ENCODE measurements around the gene WDFY1. TPM values are rescaled to one million over a fixed set of nuclear protein-coding genes. Genes with fewer than 3 reads are reported as not detected.

The WDFY1 gene
- polyA plus RNA-seq, 3 donors = 31.7 to 59.8 (median 40.7) TPM

- no peak overlapping the region for H3K9ac ChIP-seq (ENCODE audit: insufficient read depth, low read length, poor library complexity, severe bottlenecking)
- Mint-ChIP-seq H3K9me3 (no peaks in the 10 kb centered on the region), H3K27ac (no peak overlapping the region), H3K4me3 (no peak overlapping the region), H3K27me3 (ENCODE audit: low read depth in 3 of 3) (no peaks in the 10 kb centered on the region), H3K36me3 (no peaks in the 10 kb centered on the region), H3K4me1 (peaks cover 11% of the 10 kb centered on the region)
- H3K27me3 ChIP-seq (ENCODE audit: control insufficient read depth in 2 of 2, insufficient read depth in 2 of 2, low read length in 2 of 2) = no peaks in the 10 kb centered on the region
- WGBS (ENCODE audit: insufficient coverage) = 80% methylated on average over 1 of the region's 3 CpGs
- DNase-seq = no peak
- H3K27ac ChIP-seq (ENCODE audit: low read depth in 1 of 2, low read length in 2 of 2) = no peak overlapping the region
- no peaks in the 10 kb centered on the region for H3K9me3 ChIP-seq (replicated peaks in 1 of 2; ENCODE audit: control insufficient read depth in 1 of 2, insufficient read depth in 1 of 2, low read length in 2 of 2)
- no peak overlapping the region for H3K4me3 ChIP-seq (replicated peaks in 1 of 3; ENCODE audit: low read depth in 2 of 3, low read length in 3 of 3)
- no peak for TF ChIP-seq CTCF (IDR thresholded peaks at IDR 0.05)
- no peaks in the 10 kb centered on the region for H3K79me2 ChIP-seq (ENCODE audit: insufficient read depth, low read length)
- intact Hi-C loops (cut with micrococcal nuclease) = loop anchor here in 1 of 2 donors (5.0 kb wide), 1 partner anchor 292 kb away; no protein-coding TSS in a partner anchor
- H3K4me1 ChIP-seq (ENCODE audit: control insufficient read depth in 1 of 2, insufficient read depth in 2 of 2, low read length in 2 of 2) = no peaks in the 10 kb centered on the region
- no peak overlapping the region for H2AFZ ChIP-seq (ENCODE audit: insufficient read depth, low read depth, low read length, poor library complexity, severe bottlenecking)
- H3K36me3 ChIP-seq (replicated peaks in 1 of 2; ENCODE audit: control insufficient read depth in 1 of 2, insufficient read depth in 2 of 2, low read length in 2 of 2) = no peaks in the 10 kb centered on the region
- no peaks in the 10 kb centered on the region for H4K20me1 ChIP-seq (ENCODE audit: insufficient read depth, low read length)
- H3K4me2 ChIP-seq (replicated peaks; ENCODE audit: extremely low read depth, low read length, poor library complexity, severe bottlenecking) = no peak overlapping the region
Observed at GRCh38 chr2:223989856-223990232, 44.7 kb upstream of the WDFY1 start.

- Histone ChIP-seq H3K27me3 (ENCODE audit: control insufficient read depth in 2 of 2, insufficient read depth in 2 of 2, low read length in 2 of 2) (no peaks in the 10 kb centered on the region), H3K4me1 (ENCODE audit: control insufficient read depth in 1 of 2, insufficient read depth in 2 of 2, low read length in 2 of 2) (no peaks in the 10 kb centered on the region), H3K27ac (ENCODE audit: low read depth in 1 of 2, low read length in 2 of 2) (no peak overlapping the region), H3K4me2 (replicated peaks; ENCODE audit: extremely low read depth, low read length, poor library complexity, severe bottlenecking) (no peak overlapping the region), H3K4me3 (replicated peaks in 1 of 3; ENCODE audit: low read depth in 2 of 3, low read length in 3 of 3) (no peak overlapping the region), H3K9me3 (replicated peaks in 1 of 2; ENCODE audit: control insufficient read depth in 1 of 2, insufficient read depth in 1 of 2, low read length in 2 of 2) (no peaks in the 10 kb centered on the region), H2AFZ (ENCODE audit: insufficient read depth, low read depth, low read length, poor library complexity, severe bottlenecking) (no peak overlapping the region), H3K36me3 (replicated peaks in 1 of 2; ENCODE audit: control insufficient read depth in 1 of 2, insufficient read depth in 2 of 2, low read length in 2 of 2) (no peaks in the 10 kb centered on the region), H3K79me2 (ENCODE audit: insufficient read depth, low read length) (no peaks in the 10 kb centered on the region), H4K20me1 (ENCODE audit: insufficient read depth, low read length) (no peaks in the 10 kb centered on the region), H3K9ac (ENCODE audit: insufficient read depth, low read length, poor library complexity, severe bottlenecking) (no peak overlapping the region)
- Mint-ChIP-seq H3K27ac (no peak overlapping the region), H3K4me3 (no peak overlapping the region), H3K4me1 (peaks cover 11% of the 10 kb centered on the region), H3K36me3 (no peaks in the 10 kb centered on the region), H3K9me3 (no peaks in the 10 kb centered on the region), H3K27me3 (ENCODE audit: low read depth in 3 of 3) (no peaks in the 10 kb centered on the region)
- intact Hi-C loops (cut with micrococcal nuclease) = no loop called here
- no peak for TF ChIP-seq CTCF (IDR thresholded peaks at IDR 0.05)
- DNase-seq = no peak
- 96% methylated on average over 8 of the region's 10 CpGs for WGBS (ENCODE audit: insufficient coverage)
Observed at GRCh38 chr2:223989206-223989855, 44.2 kb upstream of the WDFY1 start.
